NCI-H446 (cell line): Measurements from ENCODE around the gene MESD.

Experiments
- DNase-seq, 2 experiments: peaks; one replicate each; lab custom pipeline; 2025; lab: John Stamatoyannopoulos, UW

MESD gene

GRCh38 chr15:81015621-81016488, 26.2 kb upstream of the MESD start:
- peak in 1 of 2 experiments; percentile 40 for DNase-seq

- DNase-seq, result no peak
Measured at GRCh38 chr15:81014446-81015093, 25.0 kb upstream of the MESD start.

- no peak for DNase-seq
Measured at GRCh38 chr15:81013396-81013929, 23.8 kb upstream of the MESD start.

GRCh38 chr15:81012588-81012987, 23.0 kb upstream of the MESD start:
- no peak for DNase-seq

GRCh38 chr15:81011593-81011992, 22.0 kb upstream of the MESD start:
- DNase-seq, result no peak

GRCh38 chr15:81010086-81010485, 20.5 kb upstream of the MESD start:
- no peak for DNase-seq

- DNase-seq, result no peak
Measured at GRCh38 chr15:81008312-81008711, 18.7 kb upstream of the MESD start.

- DNase-seq, result no peak
Measured at GRCh38 chr15:81007428-81008064, 17.9 kb upstream of the MESD start.

- DNase-seq, result no peak
Measured at GRCh38 chr15:81006124-81006523, 16.5 kb upstream of the MESD start.

- DNase-seq, result no peak
Measured at GRCh38 chr15:81003097-81003350, 13.4 kb upstream of the MESD start.

GRCh38 chr15:81002331-81003096, 12.9 kb upstream of the MESD start:
- DNase-seq, result no peak

GRCh38 chr15:81002009-81002330, 12.4 kb upstream of the MESD start:
- no peak for DNase-seq

GRCh38 chr15:81001152-81002008, 11.8 kb upstream of the MESD start:
- DNase-seq, result peak in 1 of 2 experiments; percentile 26

GRCh38 chr15:81000624-81001151, 11.1 kb upstream of the MESD start, which contains the start of gene TLNRD1:
TSS of gene TLNRD1 (plus strand) at chr15:81000923. CDS start at chr15:81002272, 1,349 bp downstream.
- DNase-seq, result peak; percentile 62 to 79

GRCh38 chr15:81000144-81000623, 10.6 kb upstream of the MESD start:
- DNase-seq, result no peak

GRCh38 chr15:80999623-81000036, 10.0 kb upstream of the MESD start:
- DNase-seq, result no peak

GRCh38 chr15:80998251-80998650, 8.6 kb upstream of the MESD start:
- no peak for DNase-seq

- DNase-seq, result no peak
Measured at GRCh38 chr15:80997692-80998091, 8.1 kb upstream of the MESD start.

- peak in 1 of 2 experiments; percentile 31 for DNase-seq
Measured at GRCh38 chr15:80996247-80996646, 6.6 kb upstream of the MESD start.

- no peak for DNase-seq
Measured at GRCh38 chr15:80992441-80992840, 2.8 kb upstream of the MESD start.

GRCh38 chr15:80992006-80992405, 2.4 kb upstream of the MESD start:
- no peak for DNase-seq
